Endodermal cell (in vitro differentiated cells): Measurements from ENCODE around the gene TGM1. TPM values are rescaled to one million over a fixed set of nuclear protein-coding genes. Genes with fewer than 3 reads are reported as not detected.

Source experiments
- DNase-seq: peaks from one replicate; pipeline ENCODE4 v3.0.0-alpha.2; 2017
- H3K27ac ChIP-seq: 2 replicates; pipeline ENCODE4 v1.5.1; 2013; ENCODE audit warnings: mild to moderate bottlenecking, low read depth, low read length, moderate library complexity
- H3K27me3 ChIP-seq: 2 replicates; pipeline ENCODE4 v1.6.1; 2013; ENCODE audit warnings: mild to moderate bottlenecking, low read length, moderate library complexity; ENCODE audit not compliant: insufficient read depth, control insufficient read depth, poor library complexity, severe bottlenecking
- H3K36me3 ChIP-seq: 2 replicates; pipeline ENCODE4 v1.7.0; 2013; ENCODE audit warnings: mild to moderate bottlenecking, low read length, moderate library complexity; ENCODE audit not compliant: control insufficient read depth, insufficient read depth
- H3K4me1 ChIP-seq: one replicate; pipeline ENCODE4 v1.7.0; 2013; ENCODE audit warnings: low read length; ENCODE audit not compliant: control insufficient read depth, insufficient read depth
- H3K4me3 ChIP-seq: 2 replicates; pipeline ENCODE4 v1.5.1; 2013; ENCODE audit warnings: mild to moderate bottlenecking, low read length, moderate library complexity
- H3K9ac ChIP-seq: 2 replicates; pipeline ENCODE4 v1.6.1; 2013; ENCODE audit warnings: mild to moderate bottlenecking, low read length, moderate library complexity; ENCODE audit not compliant: poor library complexity, severe bottlenecking; ENCODE audit errors: extremely low read depth
- H3K9me3 ChIP-seq: 2 replicates; pipeline ENCODE4 v1.6.1; 2013; ENCODE audit warnings: mild to moderate bottlenecking, low read length, moderate library complexity; ENCODE audit not compliant: control insufficient read depth
- H3K27ac Mint-ChIP-seq: 2 replicates; pipeline ENCODE4 v1.8.0; 2020; ENCODE audit warnings: mixed read lengths
- H3K27me3 Mint-ChIP-seq: 2 replicates; pipeline ENCODE4 v1.8.0; 2021; ENCODE audit warnings: mild to moderate bottlenecking, mixed read lengths; ENCODE audit not compliant: insufficient read depth
- H3K36me3 Mint-ChIP-seq: 2 replicates; pipeline ENCODE4 v1.8.0; 2020; ENCODE audit warnings: low read depth, mixed read lengths
- H3K4me1 Mint-ChIP-seq: 2 replicates; pipeline ENCODE4 v1.8.0; 2020; ENCODE audit warnings: mixed read lengths
- H3K4me3 Mint-ChIP-seq: 2 replicates; pipeline ENCODE4 v1.8.0; 2020; ENCODE audit warnings: mild to moderate bottlenecking, moderate library complexity, mixed read lengths
- H3K9me3 Mint-ChIP-seq: 2 replicates; pipeline ENCODE4 v1.8.0; 2020; ENCODE audit warnings: mild to moderate bottlenecking, mixed read lengths
- WGBS, 2 experiments: methylation state at CpG; one replicate each; pipeline versions ENCODE4 v1.1.5 to v1.1.7; 2013; ENCODE audit warnings: missing lambda C conversion rate in 2 of 2, mixed read lengths in 1 of 2; ENCODE audit not compliant: insufficient coverage in 1 of 2, insufficient read length in 1 of 2; 5-methylcytosine and 5-hydroxymethylcytosine counted together
- total RNA-seq, 2 donors: library from RNA; stranded (reverse); fragmentation: NEBNext Ultra II Directional in 1 of 2; extraction: Animal tissue kit (Norgen Biotek cat#: 25700) in 1 of 2; gene quantifications; 2 replicates in 1 of 2; 3 replicates in 1 of 2; pipeline ENCODE4 v1.2.1, GENCODE V29; 2021
- TF ChIP-seq, protein P1 (sequence below): fragments of 200-600 bp; sonication (generic); conservative IDR thresholded peaks from 2 replicates; pipeline ENCODE4 v1.5.0; 2021; ENCODE audit warnings: antibody characterized with exemption, mild to moderate bottlenecking

The TGM1 gene
- total RNA-seq, 2 donors from 2014 or later: 1.6 to 3.4 TPM

DNA sequence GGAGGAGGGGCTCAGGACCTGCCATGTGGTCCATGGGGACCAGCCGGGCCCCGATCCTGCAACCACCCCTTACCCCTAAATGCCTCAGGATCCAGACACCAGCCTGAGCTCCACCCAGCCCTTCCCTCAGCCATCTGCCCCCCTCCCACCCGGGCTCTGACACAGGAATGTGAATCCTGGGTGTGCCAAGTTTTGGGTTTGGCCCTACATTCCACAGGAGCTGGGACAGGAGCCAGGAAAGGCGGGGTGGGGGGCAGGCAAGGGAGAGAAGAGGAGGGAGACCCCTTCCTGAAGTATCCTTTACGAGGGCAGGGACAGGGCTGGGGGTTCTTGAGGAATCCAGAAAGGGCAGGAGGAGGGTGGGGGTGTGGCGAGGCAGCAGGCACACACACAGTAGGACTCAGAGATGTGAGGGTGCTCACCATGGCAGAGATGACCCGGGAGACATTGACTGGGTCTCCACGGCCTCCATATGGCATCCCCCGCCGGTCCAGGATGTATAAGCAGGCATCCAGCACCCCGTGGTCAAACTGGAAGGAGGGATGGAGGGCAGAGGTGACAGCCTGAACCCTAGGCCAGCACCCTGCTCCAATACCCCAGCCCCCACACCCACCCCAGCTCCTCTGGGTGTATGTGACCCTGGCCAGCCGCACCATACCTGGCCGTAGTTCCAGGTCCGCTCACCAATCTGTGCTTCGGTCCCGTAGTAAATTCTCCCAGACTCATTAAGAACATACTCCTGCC lies 3.5 kb downstream of the TGM1 start:
- WGBS, 2 experiments: 89 to 90% methylated on average over 9 to 14 of the region's 16 CpGs
- no peak overlapping the region for H3K4me3 Mint-ChIP-seq
- Histone ChIP-seq H3K9ac (no peak overlapping the region), H3K27me3 (no peaks in the 10 kb centered on the region), H3K27ac (no peak overlapping the region), H3K36me3 (no peaks in the 10 kb centered on the region), H3K9me3 (no peaks in the 10 kb centered on the region), H3K4me3 (no peak overlapping the region), H3K4me1 (no peaks in the 10 kb centered on the region)
- no peak for DNase-seq
- no peak overlapping the region for H3K27ac Mint-ChIP-seq
- peaks cover 3% of the 10 kb centered on the region for H3K36me3 Mint-ChIP-seq
- H3K9me3 Mint-ChIP-seq: no peaks in the 10 kb centered on the region
- H3K4me1 Mint-ChIP-seq: no peaks in the 10 kb centered on the region
- H3K27me3 Mint-ChIP-seq: no peaks in the 10 kb centered on the region
- TF ChIP-seq, protein P1, sequence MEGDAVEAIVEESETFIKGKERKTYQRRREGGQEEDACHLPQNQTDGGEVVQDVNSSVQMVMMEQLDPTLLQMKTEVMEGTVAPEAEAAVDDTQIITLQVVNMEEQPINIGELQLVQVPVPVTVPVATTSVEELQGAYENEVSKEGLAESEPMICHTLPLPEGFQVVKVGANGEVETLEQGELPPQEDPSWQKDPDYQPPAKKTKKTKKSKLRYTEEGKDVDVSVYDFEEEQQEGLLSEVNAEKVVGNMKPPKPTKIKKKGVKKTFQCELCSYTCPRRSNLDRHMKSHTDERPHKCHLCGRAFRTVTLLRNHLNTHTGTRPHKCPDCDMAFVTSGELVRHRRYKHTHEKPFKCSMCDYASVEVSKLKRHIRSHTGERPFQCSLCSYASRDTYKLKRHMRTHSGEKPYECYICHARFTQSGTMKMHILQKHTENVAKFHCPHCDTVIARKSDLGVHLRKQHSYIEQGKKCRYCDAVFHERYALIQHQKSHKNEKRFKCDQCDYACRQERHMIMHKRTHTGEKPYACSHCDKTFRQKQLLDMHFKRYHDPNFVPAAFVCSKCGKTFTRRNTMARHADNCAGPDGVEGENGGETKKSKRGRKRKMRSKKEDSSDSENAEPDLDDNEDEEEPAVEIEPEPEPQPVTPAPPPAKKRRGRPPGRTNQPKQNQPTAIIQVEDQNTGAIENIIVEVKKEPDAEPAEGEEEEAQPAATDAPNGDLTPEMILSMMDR: no peak

DNA sequence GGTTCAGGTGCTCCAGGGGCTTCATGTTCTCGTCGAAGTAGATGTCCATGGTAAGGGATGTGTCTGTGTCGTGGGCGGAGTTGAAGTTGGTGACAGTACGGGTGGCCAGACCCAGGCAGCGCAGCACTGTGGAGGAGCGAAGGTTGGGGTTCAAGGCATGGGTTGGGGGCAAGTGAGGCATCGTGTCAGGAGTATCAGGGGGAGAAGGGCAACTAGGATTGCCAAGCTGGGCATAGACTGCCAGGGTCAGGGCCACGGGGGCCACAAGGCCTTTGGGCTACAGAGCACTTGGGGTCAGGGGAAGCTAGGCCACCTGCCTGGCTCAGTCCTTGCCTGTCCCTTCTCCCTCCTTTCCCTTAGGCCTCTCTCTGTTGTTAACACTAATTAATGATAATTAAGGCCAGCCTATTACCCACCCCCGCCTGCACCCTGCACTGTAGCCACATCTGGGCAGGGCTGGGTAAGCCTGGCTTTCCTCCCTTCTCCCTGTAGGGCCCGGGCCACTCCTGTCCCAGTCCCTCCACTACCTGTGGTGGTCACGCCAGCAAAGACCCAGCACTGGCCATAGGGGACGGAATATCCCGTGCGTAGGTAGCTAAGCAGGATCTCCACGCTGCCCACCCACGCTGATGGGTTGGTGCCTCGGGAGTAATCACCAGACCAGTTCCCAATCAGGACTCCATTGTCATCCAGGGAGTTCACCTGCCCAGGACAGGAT lies 4.3 kb downstream of the TGM1 start:
- Histone ChIP-seq H3K27me3 (no peaks in the 10 kb centered on the region), H3K9ac (no peak overlapping the region), H3K9me3 (no peaks in the 10 kb centered on the region), H3K4me3 (no peak overlapping the region), H3K4me1 (no peaks in the 10 kb centered on the region), H3K27ac (no peak overlapping the region), H3K36me3 (no peaks in the 10 kb centered on the region)
- TF ChIP-seq, protein P1: no peak
- WGBS, 2 experiments: 84 to 92% methylated on average over 14 to 18 of the region's 18 CpGs
- no peak overlapping the region for H3K4me3 Mint-ChIP-seq
- H3K9me3 Mint-ChIP-seq: no peaks in the 10 kb centered on the region
- H3K4me1 Mint-ChIP-seq: no peaks in the 10 kb centered on the region
- H3K27ac Mint-ChIP-seq: peak overlapping the region; percentile 9
- H3K27me3 Mint-ChIP-seq: no peaks in the 10 kb centered on the region
- H3K36me3 Mint-ChIP-seq: peaks cover 4% of the 10 kb centered on the region
- DNase-seq: no peak

DNA sequence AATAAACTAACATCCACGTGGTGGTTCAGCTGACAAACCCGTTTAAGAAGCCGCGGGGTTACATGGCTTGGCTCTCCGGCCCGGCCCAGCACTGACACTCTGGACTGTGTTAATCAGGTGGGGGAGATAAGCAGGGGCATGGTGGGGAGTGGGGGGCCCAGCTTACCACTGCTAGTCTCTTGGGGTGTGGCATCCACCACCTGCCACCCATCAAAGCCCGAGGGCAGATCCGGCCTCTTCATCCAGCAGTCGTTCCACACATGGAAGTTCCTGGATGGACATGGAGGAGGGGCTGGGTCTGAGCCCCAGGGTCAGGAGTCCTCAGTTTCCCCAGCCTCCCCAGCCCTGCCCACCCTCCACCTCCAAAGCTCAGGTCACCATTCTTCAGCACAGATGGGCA lies 4.9 kb downstream of the TGM1 start:
- 97 to 100% methylated on average over 2 to 9 of the region's 9 CpGs for WGBS, 2 experiments
- H3K27ac Mint-ChIP-seq: no peak overlapping the region
- H3K9me3 Mint-ChIP-seq: no peaks in the 10 kb centered on the region

More for the DNA sequence above, 4.9 kb downstream of the TGM1 start:
- no peak overlapping the region for H3K4me3 Mint-ChIP-seq
- Histone ChIP-seq H3K9me3 (no peaks in the 10 kb centered on the region), H3K4me1 (no peaks in the 10 kb centered on the region), H3K4me3 (no peak overlapping the region), H3K27ac (no peak overlapping the region), H3K36me3 (no peaks in the 10 kb centered on the region), H3K27me3 (no peaks in the 10 kb centered on the region), H3K9ac (no peak overlapping the region)
- TF ChIP-seq, protein P1: no peak
- no peak for DNase-seq
- H3K36me3 Mint-ChIP-seq: peaks cover 4% of the 10 kb centered on the region
- H3K4me1 Mint-ChIP-seq: no peaks in the 10 kb centered on the region
- no peaks in the 10 kb centered on the region for H3K27me3 Mint-ChIP-seq
